Rectal smooth muscle tissue (tissue), 1 donor: ENCODE measurements around the gene TTC28.

Source experiments
- H3K27ac ChIP-seq: one replicate; pipeline ENCODE4 v1.7.0; 2013; ENCODE audit warnings: low read depth, low read length, inconsistent platforms
- H3K27me3 ChIP-seq: one replicate; pipeline ENCODE4 v1.7.0; 2013; ENCODE audit warnings: low read length; ENCODE audit not compliant: control insufficient read depth, insufficient read depth
- H3K36me3 ChIP-seq: one replicate; pipeline ENCODE4 v1.7.0; 2013; ENCODE audit warnings: low read length; ENCODE audit not compliant: control insufficient read depth, insufficient read depth
- H3K4me1 ChIP-seq: one replicate; pipeline ENCODE4 v1.7.0; 2013; ENCODE audit warnings: low read length; ENCODE audit not compliant: control insufficient read depth, insufficient read depth
- H3K4me3 ChIP-seq: one replicate; pipeline ENCODE4 v1.7.0; 2013; ENCODE audit warnings: low read length
- H3K9ac ChIP-seq: one replicate; pipeline ENCODE4 v1.7.0; 2013; ENCODE audit warnings: low read length

Gene TTC28

DNA sequence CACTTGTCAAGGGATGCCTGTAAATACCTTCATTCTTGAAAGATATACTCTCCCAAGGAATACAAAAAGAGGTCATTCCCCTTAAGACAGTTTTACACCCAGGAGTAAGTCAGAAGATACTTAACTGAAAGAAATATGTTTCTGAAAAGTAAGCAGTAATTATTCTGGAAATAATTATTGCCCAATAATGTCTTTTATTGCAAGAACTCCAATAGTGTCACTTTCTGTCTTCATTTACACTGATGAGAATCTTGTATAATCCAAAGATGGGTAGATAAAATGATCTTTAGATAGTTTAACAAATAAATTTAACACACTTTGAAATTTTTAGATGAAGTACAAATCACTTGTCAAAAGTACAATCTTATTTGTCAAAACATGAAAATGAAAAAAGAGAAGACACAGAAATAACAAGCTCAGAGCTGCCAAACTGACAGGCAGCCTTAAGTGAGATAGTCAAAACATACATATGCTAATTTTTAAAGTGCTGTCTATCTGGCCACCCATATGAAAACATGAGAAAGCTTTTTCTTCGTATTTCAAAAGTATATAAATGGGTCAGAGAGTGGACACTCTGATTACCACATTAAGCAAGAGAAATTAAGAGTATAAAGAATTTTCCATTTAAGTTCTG lies 225.1 kb downstream of the TTC28 start:
- Histone ChIP-seq H3K4me1 (no peaks in the 10 kb centered on the region), H3K36me3 (no peaks in the 10 kb centered on the region), H3K27ac (no peak overlapping the region), H3K4me3 (no peak overlapping the region), H3K9ac (no peak overlapping the region), H3K27me3 (no peaks in the 10 kb centered on the region)

DNA sequence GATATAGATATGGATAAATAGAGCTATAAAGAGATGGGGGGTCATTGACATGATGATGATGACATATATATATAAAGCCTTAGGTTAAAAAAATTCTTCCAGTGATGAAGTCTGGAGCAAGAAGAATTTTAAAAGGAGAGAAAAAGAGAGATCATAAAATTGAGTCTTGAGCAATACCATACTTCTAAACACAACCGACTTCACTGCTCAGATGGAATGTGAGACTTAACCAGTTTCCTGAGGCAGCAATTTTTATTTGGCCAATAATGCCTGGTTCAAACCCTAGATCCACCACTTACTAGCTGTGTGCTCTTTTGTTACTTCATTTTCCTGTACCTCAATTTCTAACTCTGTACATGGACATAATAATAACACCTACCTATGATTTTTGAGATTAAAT lies 229.5 kb downstream of the TTC28 start:
- Histone ChIP-seq H3K36me3 (no peaks in the 10 kb centered on the region), H3K4me3 (no peak overlapping the region), H3K9ac (no peak overlapping the region), H3K27me3 (no peaks in the 10 kb centered on the region), H3K4me1 (no peaks in the 10 kb centered on the region), H3K27ac (no peak overlapping the region)

DNA sequence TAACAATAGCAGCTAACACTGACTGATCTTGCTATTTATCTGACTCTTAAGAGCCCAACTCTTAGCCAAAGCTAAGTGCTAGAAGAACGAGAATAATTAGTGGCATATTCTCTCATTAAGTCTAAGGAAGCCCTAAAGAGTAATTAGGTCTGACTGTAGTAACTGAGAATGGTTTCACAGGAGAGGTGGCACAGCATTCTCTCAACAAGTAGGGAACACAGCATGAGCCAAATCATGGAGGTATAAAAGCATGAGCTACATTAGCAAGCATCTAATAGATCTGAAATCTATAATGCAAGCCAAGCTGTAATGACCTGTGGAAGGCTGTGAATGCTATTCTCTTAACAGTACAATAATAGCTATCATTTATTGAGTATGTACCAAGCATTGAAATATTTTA lies 230.6 kb downstream of the TTC28 start:
- peaks cover 2% of the 10 kb centered on the region for H3K4me1 ChIP-seq
- no peak overlapping the region for H3K27ac ChIP-seq
- no peak overlapping the region for H3K9ac ChIP-seq
- H3K27me3 ChIP-seq, result no peaks in the 10 kb centered on the region
- H3K4me3 ChIP-seq, result no peak overlapping the region
- H3K36me3 ChIP-seq, result no peaks in the 10 kb centered on the region

DNA sequence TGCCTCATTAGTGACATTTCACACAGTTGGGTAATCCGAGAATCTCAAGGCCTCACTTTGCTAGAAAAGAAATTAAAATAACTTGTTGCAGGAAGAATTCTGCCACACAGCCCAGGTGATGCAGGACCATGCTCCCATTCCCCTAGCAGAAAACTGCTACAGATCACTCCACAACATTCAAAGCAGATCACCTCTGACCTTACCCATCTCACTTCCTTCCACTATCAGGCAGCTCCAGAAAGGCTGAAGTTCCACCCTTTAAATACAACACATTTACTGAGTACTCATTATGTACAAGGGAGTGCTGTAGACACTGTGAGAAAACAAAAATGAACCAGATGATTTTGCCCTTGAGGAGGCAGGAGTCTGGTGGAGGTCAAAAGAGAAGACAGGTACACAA lies 231.0 kb downstream of the TTC28 start:
- peaks cover 2% of the 10 kb centered on the region for H3K4me1 ChIP-seq
- no peaks in the 10 kb centered on the region for H3K27me3 ChIP-seq
- no peaks in the 10 kb centered on the region for H3K36me3 ChIP-seq
- H3K27ac ChIP-seq, result no peak overlapping the region
- no peak overlapping the region for H3K9ac ChIP-seq
- no peak overlapping the region for H3K4me3 ChIP-seq

DNA sequence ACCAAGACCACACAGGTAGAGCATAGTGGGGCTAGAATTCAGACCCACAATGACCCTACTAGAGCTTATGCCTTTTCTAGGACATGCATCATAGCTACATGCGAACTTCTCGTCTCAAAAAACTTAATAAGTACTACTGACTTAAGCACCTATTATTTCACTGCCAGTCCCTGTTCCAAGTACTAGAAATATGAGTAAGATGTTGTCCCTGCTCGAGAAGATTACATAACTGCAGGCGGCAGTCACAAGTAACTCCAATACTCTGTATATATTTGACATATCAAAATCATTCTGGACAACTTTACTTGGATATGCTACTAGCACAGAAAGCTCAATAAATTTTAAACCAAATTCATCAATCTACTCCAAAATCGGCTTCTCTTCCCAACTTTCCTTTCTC lies 235.0 kb downstream of the TTC28 start:
- H3K4me3 ChIP-seq, result no peak overlapping the region
- H3K36me3 ChIP-seq, result no peaks in the 10 kb centered on the region
- no peak overlapping the region for H3K27ac ChIP-seq
- no peaks in the 10 kb centered on the region for H3K27me3 ChIP-seq
- H3K4me1 ChIP-seq, result peaks cover 14% of the 10 kb centered on the region
- H3K9ac ChIP-seq, result no peak overlapping the region

DNA sequence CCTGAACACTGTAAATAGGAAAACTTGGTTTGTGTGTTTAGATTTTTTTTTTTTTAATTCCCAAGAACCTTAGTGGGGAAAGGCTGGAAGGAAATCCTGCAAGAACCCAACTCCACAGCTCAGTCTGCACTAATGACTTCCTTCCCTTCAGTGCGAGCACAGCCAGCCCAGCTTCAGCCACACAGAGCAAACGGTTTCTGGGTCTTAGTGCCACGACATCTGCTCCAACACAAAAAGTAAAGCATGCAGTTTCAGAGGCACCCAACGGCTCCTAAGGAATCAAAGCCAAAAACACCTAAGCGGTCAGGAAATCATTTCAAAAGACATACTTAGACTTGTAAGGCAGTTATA lies 236.1 kb downstream of the TTC28 start:
- peak overlapping the region; percentile 73 for H3K4me3 ChIP-seq
- no peak overlapping the region for H3K9ac ChIP-seq
- peak overlapping the region; percentile 53 for H3K27ac ChIP-seq
- peaks cover 14% of the 10 kb centered on the region for H3K4me1 ChIP-seq
- no peaks in the 10 kb centered on the region for H3K36me3 ChIP-seq
- H3K27me3 ChIP-seq, result no peaks in the 10 kb centered on the region

DNA sequence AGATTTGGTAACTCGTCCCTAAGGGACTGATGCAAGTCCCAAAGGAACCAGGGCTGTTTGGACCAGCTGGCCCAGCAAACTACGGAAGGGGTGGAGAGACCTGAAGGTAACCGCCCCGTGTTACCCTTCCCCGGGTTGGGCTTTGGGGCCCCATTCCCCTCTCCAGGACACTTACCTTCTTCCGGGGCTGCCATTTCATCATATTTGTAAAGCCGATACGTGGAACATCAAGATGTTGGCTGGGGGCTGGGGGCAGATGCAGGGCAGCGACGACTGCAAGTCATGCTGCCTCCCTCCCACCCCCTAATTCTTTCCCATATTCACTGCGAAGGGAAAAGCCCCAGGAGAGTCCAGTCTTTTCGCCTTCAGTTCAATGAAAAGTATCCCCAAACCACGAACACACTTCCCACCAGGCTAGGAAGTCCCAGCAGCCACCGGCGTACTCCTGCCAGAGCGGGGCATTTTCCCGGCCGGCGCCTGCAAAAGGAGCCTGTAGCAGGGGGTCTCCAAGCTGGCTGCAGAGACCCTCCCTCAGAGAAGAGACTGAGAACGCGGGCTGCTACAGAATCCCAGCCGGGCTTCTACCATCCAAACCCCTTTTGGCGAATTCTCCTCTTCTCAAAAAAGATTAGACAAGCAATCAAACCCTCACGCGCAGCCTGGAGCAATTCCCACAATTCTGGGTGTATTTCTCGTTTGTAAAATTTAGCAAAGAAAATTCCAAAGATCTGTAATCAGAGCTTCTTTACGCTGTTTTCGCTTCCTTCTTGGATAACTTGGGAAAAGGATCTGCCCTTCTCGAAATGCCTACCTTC lies 236.7 kb downstream of the TTC28 start:
- Histone ChIP-seq H3K4me3 (peak overlapping the region; percentile 73), H3K36me3 (no peaks in the 10 kb centered on the region), H3K27me3 (no peaks in the 10 kb centered on the region), H3K4me1 (peaks cover 14% of the 10 kb centered on the region), H3K9ac (peak overlapping the region; percentile 5), H3K27ac (peak overlapping the region; percentile 53)

DNA sequence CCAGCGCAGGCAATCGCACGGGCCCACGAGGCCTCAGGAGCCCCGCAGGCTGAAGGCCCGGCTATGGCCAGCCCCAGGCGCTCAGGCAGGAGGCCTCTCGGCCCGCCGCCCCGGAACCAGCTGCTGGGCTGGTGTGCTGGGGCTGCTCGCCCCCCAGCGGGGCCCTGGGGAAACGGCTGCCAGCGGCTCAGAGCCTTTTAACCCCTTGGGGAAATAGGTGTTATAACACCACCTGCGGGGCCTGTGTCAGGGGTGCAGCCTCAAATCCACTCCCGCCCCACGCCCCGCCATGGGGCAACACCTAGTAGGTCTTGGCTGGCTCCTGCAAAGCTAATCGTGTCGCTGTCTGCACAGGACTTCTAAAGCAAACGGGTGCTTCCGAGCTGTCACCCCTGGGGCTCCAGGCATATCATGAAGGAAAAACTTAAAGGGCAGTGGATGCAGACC lies 237.4 kb downstream of the TTC28 start:
- H3K36me3 ChIP-seq, result no peaks in the 10 kb centered on the region
- H3K27me3 ChIP-seq, result no peaks in the 10 kb centered on the region
- H3K9ac ChIP-seq, result no peak overlapping the region
- peaks cover 14% of the 10 kb centered on the region for H3K4me1 ChIP-seq
- peak overlapping the region; percentile 73 for H3K4me3 ChIP-seq
- H3K27ac ChIP-seq, result peak overlapping the region; percentile 53

DNA sequence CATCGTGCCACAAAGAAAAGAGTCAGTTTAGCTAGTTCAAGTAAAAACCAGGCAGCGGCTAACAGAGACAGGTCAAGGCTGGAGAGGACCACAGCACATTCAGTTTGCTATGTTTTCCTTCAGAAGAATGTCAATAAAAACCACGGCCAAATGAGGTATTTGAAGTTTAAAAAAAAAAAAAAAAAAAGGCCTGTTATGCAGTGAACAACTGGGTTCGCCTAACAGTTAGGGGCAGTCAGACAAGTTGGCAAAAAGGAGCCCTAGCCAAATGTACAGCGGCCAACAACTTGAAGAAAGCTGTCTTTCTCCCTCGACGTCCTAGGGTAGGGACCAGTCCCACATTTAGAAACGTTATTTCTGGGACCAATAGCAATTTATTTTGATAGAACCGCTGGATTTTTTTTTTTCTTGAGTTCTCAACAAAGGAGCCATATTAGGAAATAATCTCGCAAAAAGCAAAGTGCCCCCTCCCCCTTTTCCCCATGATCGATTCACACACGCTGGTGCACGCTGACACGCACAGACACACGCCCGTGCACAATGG lies 237.8 kb downstream of the TTC28 start:
- Histone ChIP-seq H3K4me3 (peak overlapping the region; percentile 73), H3K27ac (peak overlapping the region; percentile 53), H3K27me3 (no peaks in the 10 kb centered on the region), H3K36me3 (no peaks in the 10 kb centered on the region), H3K4me1 (peaks cover 14% of the 10 kb centered on the region), H3K9ac (peak overlapping the region; percentile 2)

DNA sequence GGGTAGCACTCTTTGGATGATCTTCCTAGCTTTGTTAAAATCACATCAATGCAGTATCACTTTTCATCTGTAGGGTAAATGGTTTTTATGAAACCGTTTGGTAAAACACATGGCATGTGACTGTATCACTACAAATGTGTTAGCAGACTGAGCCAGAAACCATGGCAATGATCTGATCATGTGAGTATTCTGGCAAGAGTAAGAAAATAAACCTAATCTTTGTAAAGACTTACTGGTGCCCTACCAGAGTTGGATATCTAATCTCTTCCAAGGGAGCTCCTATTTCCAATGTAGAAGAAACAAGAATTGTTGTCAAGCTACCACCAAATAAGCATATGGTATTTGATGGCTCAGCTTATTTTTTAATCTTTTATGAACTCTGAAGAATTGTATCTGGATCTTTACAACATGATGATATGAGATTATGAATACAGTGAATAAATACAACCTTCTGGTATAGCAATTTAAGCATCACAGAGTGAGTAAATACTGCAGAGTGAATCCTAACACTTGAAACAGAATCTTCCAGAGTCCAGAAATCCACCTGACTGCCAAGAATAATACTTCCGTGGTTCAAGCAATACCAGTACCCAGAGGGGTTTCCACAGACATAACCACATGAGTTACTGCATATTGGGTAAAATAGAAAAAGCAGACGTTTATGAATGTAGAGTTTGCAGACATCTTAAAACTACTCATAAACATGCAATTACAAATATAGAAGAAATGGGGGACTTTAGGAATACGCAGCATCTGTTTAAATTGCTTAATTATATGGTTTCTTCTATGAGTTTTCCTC lies 238.8 kb downstream of the TTC28 start:
- Histone ChIP-seq H3K9ac (no peak overlapping the region), H3K4me3 (no peak overlapping the region), H3K27ac (no peak overlapping the region), H3K27me3 (no peaks in the 10 kb centered on the region), H3K36me3 (no peaks in the 10 kb centered on the region), H3K4me1 (peaks cover 14% of the 10 kb centered on the region)

DNA sequence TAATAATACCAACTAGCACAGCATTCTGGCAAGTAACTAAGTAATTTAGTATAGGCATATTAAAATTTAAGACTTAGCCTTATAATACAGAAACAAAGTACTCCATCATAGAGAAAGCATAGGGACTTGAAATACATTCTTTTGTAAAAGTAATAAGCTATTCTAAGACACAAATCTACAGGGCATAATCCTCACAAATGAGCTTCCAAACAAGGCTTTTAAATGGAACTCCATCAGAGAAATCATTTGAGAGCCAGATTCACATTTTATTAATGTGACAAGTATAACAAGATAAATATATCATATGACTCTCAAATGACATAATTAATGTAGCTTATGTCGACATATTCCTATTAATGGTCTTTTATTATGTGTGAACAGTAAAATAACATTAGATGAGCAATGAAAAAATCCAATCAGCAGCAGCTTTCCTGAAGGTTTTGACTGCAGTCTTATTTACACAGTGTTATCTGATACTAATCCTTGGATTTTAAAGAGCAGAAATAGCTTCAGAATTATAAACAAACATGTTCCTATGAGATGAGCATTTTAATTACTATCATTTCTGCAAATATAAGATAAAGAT lies 241.4 kb downstream of the TTC28 start:
- peaks cover 12% of the 10 kb centered on the region for H3K4me1 ChIP-seq
- H3K27ac ChIP-seq, result no peak overlapping the region
- H3K4me3 ChIP-seq, result no peak overlapping the region
- no peak overlapping the region for H3K9ac ChIP-seq
- H3K27me3 ChIP-seq, result no peaks in the 10 kb centered on the region
- no peaks in the 10 kb centered on the region for H3K36me3 ChIP-seq

DNA sequence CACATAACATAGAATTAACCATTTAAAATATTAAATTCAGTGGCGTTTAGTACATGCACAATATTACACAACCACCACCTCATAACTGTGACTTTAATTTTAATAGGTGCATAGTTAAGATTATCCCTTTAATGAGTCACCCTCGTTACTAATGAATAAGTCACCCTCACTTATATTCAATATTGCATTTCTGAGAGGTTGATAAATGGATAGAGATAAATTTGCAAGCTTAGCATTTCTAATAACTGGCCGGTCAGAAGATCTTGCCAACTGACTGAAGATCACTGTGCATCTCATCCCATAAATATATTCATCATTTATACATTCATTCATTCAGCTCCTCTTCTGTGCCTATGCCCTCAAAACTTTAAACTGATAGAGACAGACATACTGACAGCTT lies 243.7 kb downstream of the TTC28 start:
- Histone ChIP-seq H3K4me3 (no peak overlapping the region), H3K9ac (no peak overlapping the region), H3K4me1 (peaks cover 3% of the 10 kb centered on the region), H3K27ac (no peak overlapping the region), H3K27me3 (no peaks in the 10 kb centered on the region), H3K36me3 (no peaks in the 10 kb centered on the region)
